Measurements from ENCODE around the gene OSBPL10. TPM values are rescaled to one million over a fixed set of nuclear protein-coding genes. Genes with fewer than 3 reads are reported as not detected.

Gene OSBPL10
- total RNA-seq, 1 experiment from 2014 or later: 2.3 TPM

GRCh38 chr3:31971607-31972006 lies 9.5 kb downstream of the OSBPL10 start:
- intact Hi-C loops (cut with micrococcal nuclease; ENCODE audit: unreplicated experiment): no loop called here
- no peak overlapping the region for H3K27ac ChIP-seq (ENCODE audit: low read depth, low read length, poor library complexity, severe bottlenecking)
- no peak for TF ChIP-seq CTCF (conservative IDR thresholded peaks at IDR 0.05; ENCODE audit: low read depth, low read length)
- TF ChIP-seq EZH2 (IDR thresholded peaks at IDR 0.05; ENCODE audit: borderline replicate concordance, low read depth, low read length, poor library complexity, severe bottlenecking): no peak
- peaks cover 13% of the 10 kb centered on the region for H3K4me1 ChIP-seq (ENCODE audit: insufficient read depth, low read length, poor library complexity, severe bottlenecking)
- POLR2A ChIA-PET (ENCODE audit: low non-redundant PET): no interaction called here
- no peak for DNase-seq (ENCODE audit: low spot score)
- no peak overlapping the region for H3K4me3 ChIP-seq (ENCODE audit: low read depth, low read length, poor library complexity, severe bottlenecking)
- H3K36me3 ChIP-seq (ENCODE audit: insufficient read depth, low read length, poor library complexity, severe bottlenecking): no peaks in the 10 kb centered on the region
- CTCF ChIA-PET: interaction anchor here (0.6 kb wide), 1 partner anchor 172 kb away, joined by 5 read pairs; no protein-coding TSS in a partner anchor
- no peaks in the 10 kb centered on the region for H3K27me3 ChIP-seq (replicated peaks; ENCODE audit: insufficient read depth, low read depth, low read length, poor library complexity)
- no peaks in the 10 kb centered on the region for H3K9me3 ChIP-seq (ENCODE audit: low read depth, low read length, poor library complexity, severe bottlenecking)
- no TSS peak for BruUV-seq (replicated peaks)

- H3K9me3 ChIP-seq (ENCODE audit: low read depth, low read length, poor library complexity, severe bottlenecking): no peaks in the 10 kb centered on the region
- BruUV-seq (replicated peaks): no TSS peak
- DNase-seq (ENCODE audit: low spot score): no peak
- no peak overlapping the region for H3K27ac ChIP-seq (ENCODE audit: low read depth, low read length, poor library complexity, severe bottlenecking)
- peaks cover 13% of the 10 kb centered on the region for H3K4me1 ChIP-seq (ENCODE audit: insufficient read depth, low read length, poor library complexity, severe bottlenecking)
- CTCF ChIA-PET: no interaction called here
- intact Hi-C loops (cut with micrococcal nuclease; ENCODE audit: unreplicated experiment): no loop called here
- H3K36me3 ChIP-seq (ENCODE audit: insufficient read depth, low read length, poor library complexity, severe bottlenecking): no peaks in the 10 kb centered on the region
- H3K4me3 ChIP-seq (ENCODE audit: low read depth, low read length, poor library complexity, severe bottlenecking): no peak overlapping the region
- no peaks in the 10 kb centered on the region for H3K27me3 ChIP-seq (replicated peaks; ENCODE audit: insufficient read depth, low read depth, low read length, poor library complexity)
- POLR2A ChIA-PET (ENCODE audit: low non-redundant PET): interaction anchor here (0.6 kb wide), 1 partner anchor 285 kb away, joined by 3 read pairs; no protein-coding TSS in a partner anchor
- TF ChIP-seq EZH2 (IDR thresholded peaks at IDR 0.05; ENCODE audit: borderline replicate concordance, low read depth, low read length, poor library complexity, severe bottlenecking) (no peak), CTCF (conservative IDR thresholded peaks at IDR 0.05; ENCODE audit: low read depth, low read length) (no peak)
Observed at GRCh38 chr3:31968927-31969418, 12.1 kb downstream of the OSBPL10 start.

- TF ChIP-seq EZH2 (IDR thresholded peaks at IDR 0.05; ENCODE audit: borderline replicate concordance, low read depth, low read length, poor library complexity, severe bottlenecking) (no peak), CTCF (conservative IDR thresholded peaks at IDR 0.05; ENCODE audit: low read depth, low read length) (no peak)
- Histone ChIP-seq H3K4me1 (ENCODE audit: insufficient read depth, low read length, poor library complexity, severe bottlenecking) (peaks cover 13% of the 10 kb centered on the region), H3K27ac (ENCODE audit: low read depth, low read length, poor library complexity, severe bottlenecking) (no peak overlapping the region), H3K4me3 (ENCODE audit: low read depth, low read length, poor library complexity, severe bottlenecking) (no peak overlapping the region), H3K27me3 (replicated peaks; ENCODE audit: insufficient read depth, low read depth, low read length, poor library complexity) (no peaks in the 10 kb centered on the region), H3K9me3 (ENCODE audit: low read depth, low read length, poor library complexity, severe bottlenecking) (no peaks in the 10 kb centered on the region), H3K36me3 (ENCODE audit: insufficient read depth, low read length, poor library complexity, severe bottlenecking) (no peaks in the 10 kb centered on the region)
- POLR2A ChIA-PET (ENCODE audit: low non-redundant PET): interaction anchor here (0.6 kb wide), 1 partner anchor 286 kb away, joined by 3 read pairs; no protein-coding TSS in a partner anchor
- BruUV-seq (replicated peaks): no TSS peak
- intact Hi-C loops (cut with micrococcal nuclease; ENCODE audit: unreplicated experiment): no loop called here
- CTCF ChIA-PET: no interaction called here
- peak; percentile 67 for DNase-seq (ENCODE audit: low spot score)
Observed at GRCh38 chr3:31968369-31968926, 12.6 kb downstream of the OSBPL10 start.
